ENCODE results near the gene GPANK1.
"Not testable (repeated sequence)": the region's sequence is repeated elsewhere in the genome, so short reads cannot be mapped to it uniquely, and the experiment has no call there.

Gene GPANK1

DNA sequence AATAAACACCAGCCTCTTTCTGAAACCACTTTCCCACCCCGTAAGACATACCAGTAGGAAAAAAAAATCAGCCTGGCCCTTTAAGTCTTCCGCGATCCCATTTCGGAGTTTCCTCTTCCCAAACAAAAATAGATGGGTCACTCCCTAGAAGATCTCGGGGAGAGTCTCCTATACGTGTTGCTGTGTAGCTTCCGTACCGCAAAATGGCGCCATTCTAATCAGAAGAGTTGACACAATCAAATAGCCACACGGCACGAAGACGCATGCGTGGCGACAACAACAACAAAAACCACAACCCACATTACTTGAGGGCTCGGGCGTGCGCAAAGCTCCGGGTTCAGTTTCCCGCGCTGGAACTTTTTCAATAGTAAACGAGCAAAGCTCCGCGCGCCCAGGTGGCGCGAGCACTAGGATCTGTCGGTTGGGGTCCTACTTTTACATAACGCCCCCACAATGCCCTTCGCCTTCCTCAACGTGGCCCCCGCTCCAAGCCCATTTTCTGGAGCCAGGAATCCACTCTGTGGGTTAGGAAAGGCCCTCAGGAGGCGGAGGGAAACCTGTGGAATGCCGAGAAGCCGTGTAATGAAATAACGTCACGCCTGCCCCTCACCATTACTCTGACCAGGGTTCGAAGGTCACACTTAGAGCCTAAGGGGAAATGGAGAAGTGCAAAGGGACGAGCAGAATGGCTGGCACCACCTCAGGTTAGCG lies at the start of gene GPANK1:
Gene GPANK1, minus strand, starts transcription at position 208 of the 711 bp plus-strand sequence. CDS start 519 bp downstream, outside the sequence.
- DNase-seq (ENCODE audit: low read depth), result peak; percentile 90

GRCh38 chr6:31713991-31714684 lies 49.3 kb upstream of the GPANK1 start:
- no peak for DNase-seq (ENCODE audit: low read depth)

DNA sequence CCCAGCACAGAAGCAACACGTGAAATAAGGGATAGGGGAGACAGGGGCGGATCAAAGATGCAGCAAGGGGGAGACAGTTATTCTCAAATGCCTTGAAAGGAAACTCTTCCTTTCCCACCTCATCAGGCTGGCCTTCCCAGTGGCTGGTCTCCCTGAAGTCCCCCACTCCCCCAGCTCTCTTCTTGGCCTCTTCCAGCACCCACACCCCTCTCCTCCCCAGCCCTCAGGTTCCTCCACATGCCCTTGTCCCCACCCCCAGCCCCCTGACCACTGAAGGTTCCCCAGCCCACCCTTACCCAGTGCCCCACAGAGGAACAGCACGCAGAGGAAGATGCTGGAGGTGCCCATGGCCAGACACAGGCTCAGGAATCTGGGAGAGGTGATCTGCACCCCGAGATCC lies 48.7 kb upstream of the GPANK1 start:
- no peak for DNase-seq (ENCODE audit: low read depth)

GRCh38 chr6:31712296-31712695 lies 47.5 kb upstream of the GPANK1 start:
- no peak for DNase-seq (ENCODE audit: low read depth)

GRCh38 chr6:31711233-31711632 lies 46.4 kb upstream of the GPANK1 start:
- DNase-seq (ENCODE audit: low read depth), result no peak

- DNase-seq (ENCODE audit: low read depth), result no peak
Measured at GRCh38 chr6:31710523-31711219, 45.9 kb upstream of the GPANK1 start.

DNA sequence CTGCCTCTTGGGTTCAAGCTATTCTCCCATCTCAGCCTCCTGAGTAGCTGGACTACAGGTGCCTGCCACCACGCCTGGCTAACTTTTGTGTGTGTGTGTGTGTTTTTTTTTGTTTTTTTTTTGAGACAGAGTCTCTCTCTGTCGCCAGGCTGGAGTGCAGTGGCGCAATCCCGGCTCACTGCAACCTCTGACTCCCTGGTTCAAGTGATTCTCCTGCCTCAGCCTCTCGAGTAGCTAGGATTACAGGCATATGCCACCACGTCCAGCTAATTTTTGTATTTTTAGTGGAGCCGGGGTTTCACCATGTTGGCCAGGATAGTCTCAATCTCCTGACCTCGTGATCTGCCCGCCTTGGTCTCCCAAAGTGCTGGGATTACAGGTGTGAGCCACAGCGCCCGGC lies 44.4 kb upstream of the GPANK1 start:
- not testable (repeated sequence) for DNase-seq (ENCODE audit: low read depth)

DNA sequence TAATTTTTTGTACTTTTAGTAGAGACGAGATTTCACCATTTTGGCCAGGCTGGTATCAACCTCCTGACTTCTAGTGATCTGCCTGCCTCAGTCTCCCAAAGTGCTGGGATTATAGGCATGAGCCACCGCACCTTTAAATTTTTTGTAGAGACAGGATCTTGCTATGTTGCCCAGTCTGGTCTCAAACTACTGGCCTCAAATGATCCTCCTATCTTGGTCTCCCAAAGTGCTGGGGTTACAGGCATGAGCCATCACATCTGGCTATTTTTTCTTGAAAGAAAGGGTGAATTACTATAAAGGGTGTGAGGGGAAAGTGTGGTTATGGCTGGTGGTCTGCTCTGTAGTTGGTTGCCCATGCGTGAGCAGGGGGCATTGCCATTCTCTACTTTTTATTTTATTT lies 43.4 kb upstream of the GPANK1 start:
- no peak for DNase-seq (ENCODE audit: low read depth)

GRCh38 chr6:31707701-31708100 lies 42.9 kb upstream of the GPANK1 start:
- no peak for DNase-seq (ENCODE audit: low read depth)

- DNase-seq (ENCODE audit: low read depth), result no peak
Measured at GRCh38 chr6:31706599-31706998, 41.8 kb upstream of the GPANK1 start, which contains the start of gene LY6G6F. Gene LY6G6F (plus strand): TSS chr6:31706866. CDS start chr6:31706907, 41 bp downstream.

DNA sequence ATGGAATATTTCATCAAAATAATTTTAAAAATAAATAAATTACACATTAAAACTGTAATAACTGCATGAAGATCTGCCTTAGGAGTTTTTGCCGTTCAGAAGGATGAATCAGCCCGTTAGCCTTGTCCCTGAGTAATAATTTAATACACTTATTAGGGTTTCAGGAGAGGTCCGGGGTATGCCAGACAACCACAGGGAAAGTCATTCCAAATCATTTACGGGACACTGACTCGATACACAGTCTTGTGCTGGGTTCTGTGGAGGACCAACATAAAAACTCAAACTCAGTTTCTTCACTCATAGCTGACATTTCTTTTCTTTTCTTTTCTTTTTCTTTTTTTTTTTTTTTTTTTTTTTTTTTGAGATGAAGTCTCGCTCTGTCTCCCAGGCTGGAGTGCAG lies 41.1 kb upstream of the GPANK1 start:
- DNase-seq (ENCODE audit: low read depth), result no peak

DNA sequence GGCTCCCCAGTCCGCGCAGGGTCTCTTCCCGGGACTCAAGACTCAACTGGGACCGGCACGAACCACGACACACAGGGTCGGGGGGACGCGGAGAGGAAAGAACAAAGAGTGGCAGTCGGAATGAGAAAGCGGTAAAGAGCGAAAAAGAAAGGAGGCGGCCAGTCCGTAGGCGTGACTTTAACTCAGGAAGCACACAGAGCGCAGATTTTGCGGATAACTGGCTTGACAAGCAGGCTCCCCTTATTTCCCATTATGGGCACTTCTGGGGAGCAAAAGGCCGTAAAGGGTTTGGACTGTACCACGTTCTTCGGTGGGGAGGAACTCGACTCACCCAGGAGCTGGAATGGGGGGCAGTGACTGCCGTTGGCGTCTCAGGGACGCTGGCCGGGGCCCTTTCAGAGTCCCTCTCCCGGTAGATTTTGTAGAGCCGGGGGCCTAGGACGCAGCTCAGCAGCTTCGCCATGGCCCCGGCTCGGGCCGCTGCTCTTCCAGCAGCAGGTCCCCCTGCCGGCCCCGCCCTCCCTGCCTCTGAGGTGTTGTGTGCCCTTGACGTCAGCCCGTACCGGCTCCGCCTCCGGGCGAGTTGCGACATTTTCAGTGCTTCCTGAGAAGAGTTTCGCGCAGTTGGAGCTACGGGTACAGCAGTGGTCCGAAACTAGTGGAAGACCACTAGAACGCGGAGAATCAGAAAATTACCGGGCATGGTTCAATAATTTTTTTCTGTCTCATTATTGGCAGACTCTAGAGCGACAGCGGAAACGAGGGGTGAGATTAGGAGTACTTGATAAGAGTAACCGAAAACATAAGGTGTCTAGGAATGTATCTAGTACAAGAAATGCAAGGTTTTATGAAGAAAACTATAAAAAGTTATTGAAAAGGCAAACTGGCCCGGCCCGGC lies 38.3 kb upstream of the GPANK1 start, which contains the start of gene ABHD16A:
Gene ABHD16A, minus strand, starts transcription at position 506 of the 898 bp plus-strand sequence. Its CDS starts 43 bp downstream, at position 463.
- DNase-seq (ENCODE audit: low read depth), result peak; percentile 97

DNA sequence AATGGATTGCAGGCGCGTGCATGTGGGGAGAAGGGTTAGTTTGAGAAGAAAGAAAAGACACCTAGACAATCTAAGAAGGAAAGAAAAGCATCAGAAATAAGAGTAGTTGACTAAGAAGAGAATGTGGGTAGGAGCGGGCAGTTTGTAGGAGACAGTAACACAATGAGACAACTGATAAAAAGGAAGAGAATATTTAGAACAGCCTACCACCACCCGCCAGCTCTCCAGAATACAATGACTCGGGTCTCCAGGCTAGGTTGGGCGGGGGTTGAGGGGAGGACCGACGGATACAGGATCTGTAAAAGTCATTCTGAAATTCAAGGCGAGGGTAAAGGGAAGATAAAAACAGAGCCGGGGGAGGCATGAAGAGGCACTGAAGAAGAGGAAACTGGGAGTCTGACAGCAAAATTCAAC lies 37.6 kb upstream of the GPANK1 start:
- no peak for DNase-seq (ENCODE audit: low read depth)

GRCh38 chr6:31701666-31702404 lies 37.0 kb upstream of the GPANK1 start:
- no peak for DNase-seq (ENCODE audit: low read depth)

- DNase-seq (ENCODE audit: low read depth), result no peak
Measured at GRCh38 chr6:31700740-31701401, 36.1 kb upstream of the GPANK1 start.

DNA sequence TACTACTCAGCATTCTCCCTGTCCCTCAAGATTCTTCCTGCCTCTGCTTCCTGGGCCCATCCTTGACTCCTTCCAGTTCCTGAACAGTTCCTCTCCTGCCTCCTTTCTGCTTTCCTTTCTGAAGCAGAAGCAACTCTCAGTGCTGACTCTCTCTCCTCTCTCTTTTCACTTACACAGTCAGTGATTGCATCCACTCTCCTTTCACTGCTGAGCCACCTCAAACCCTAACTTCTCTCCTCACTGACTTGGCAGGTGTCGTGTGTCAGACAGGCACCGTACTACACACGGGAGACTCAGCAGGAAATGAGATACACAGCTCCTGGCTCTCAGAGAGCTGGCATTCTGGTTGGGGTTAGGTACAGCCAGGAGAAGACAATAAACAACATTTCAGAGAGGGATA lies 32.8 kb upstream of the GPANK1 start:
- DNase-seq (ENCODE audit: low read depth), result no peak

DNA sequence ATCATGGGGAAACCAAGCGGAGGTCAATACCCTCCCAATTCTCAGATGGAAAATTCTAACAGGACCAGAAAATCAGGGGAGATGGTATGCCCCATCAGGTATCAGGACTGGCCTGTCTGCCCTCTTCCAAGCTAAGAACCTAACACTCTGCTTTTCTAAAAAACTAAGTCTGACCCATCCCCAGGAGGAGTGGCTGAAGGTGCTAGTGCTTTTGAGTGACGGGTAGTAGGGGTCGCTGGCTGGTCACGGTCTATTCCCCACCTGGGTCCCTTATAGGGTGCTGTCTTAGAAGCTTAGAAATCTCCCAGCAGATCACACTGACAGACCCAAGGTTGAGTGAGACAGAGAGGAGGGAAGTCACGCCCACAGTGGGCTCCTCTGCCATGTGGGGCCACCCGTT lies 28.7 kb upstream of the GPANK1 start:
- DNase-seq (ENCODE audit: low read depth), result no peak

DNA sequence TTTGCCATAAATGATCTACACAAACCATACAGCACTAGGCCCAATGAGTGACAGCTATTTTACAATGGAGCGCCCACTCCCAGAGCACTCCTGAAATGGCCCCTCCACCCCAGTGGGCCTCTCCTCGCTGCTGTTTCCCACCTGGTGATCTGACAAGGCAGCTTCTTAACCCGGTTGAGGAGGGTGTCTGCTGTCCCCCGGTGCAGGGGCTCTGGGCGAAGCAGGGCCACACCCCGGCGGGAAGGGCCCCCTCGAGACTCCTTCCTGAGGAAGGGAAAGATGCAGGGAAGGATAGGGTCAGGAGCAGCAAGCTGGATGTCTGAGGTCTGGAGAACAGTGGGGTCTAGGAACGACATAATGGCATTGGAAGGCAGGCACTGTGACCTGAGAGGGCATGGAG lies 28.1 kb upstream of the GPANK1 start:
- no peak for DNase-seq (ENCODE audit: low read depth)

GRCh38 chr6:31692353-31692752 lies 27.6 kb upstream of the GPANK1 start:
- no peak for DNase-seq (ENCODE audit: low read depth)

DNA sequence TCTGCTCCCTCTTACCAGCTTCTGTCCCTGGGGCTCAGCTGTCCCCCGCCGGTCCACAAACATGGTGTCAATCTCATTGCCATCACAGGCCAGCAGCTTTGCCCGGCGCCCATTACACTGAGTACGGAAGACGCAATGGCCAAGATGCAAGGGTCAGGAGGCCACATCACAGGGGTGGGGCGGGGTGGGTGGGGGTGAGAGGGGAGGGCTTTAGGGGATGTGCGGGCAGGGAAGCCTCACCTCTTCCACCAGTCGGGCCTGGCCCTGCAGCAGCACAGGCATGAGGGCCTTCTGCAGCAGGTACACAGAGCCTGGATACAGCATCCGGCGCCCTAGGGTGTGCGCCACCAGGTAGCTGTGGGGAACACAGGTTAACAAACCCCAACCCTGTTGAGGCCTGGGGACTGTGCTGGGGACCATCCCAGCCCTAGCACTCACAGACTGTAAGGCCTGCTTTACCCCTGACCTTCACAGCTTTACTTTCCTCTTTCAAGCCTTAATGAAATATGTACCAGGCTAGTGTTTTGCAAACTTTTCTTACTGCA lies 26.8 kb upstream of the GPANK1 start:
- no peak for DNase-seq (ENCODE audit: low read depth)

Data from stromal cell of bone marrow (primary cell).